WERI-Rb-1 (cell line): ENCODE data around the gene COL6A2.
"Not testable (repeated sequence)": the region's sequence is repeated elsewhere in the genome, so short reads cannot be mapped to it uniquely, and the experiment has no call there.

Experiments
- DNase-seq: peaks from one replicate; pipeline ENCODE4 v3.0.0-alpha.2; 2020
- H3K27ac ChIP-seq: fragments of 250-450 bp; sonication (Bioruptor Pico); 2 replicates; pipeline ENCODE4 v1.5.1; 2020; ENCODE audit warnings: mild to moderate bottlenecking, moderate library complexity
- H3K27me3 ChIP-seq: fragments of 250-450 bp; sonication (Bioruptor Pico); 2 replicates; pipeline ENCODE4 v1.5.1; 2021; ENCODE audit warnings: mild to moderate bottlenecking, low read depth, moderate library complexity; ENCODE audit not compliant: insufficient read depth, severe bottlenecking
- H3K36me3 ChIP-seq: fragments of 250-450 bp; sonication (Bioruptor Pico); 2 replicates; pipeline ENCODE4 v1.5.1; 2020; ENCODE audit warnings: mild to moderate bottlenecking, moderate library complexity
- H3K4me3 ChIP-seq: 2 replicates; pipeline ENCODE4 v1.5.1; 2011; ENCODE audit warnings: low read depth, mild to moderate bottlenecking, control low read depth, low read length
- H3K9me3 ChIP-seq: fragments of 250-450 bp; sonication (Bioruptor Pico); 2 replicates; pipeline ENCODE4 v1.5.1; 2021; ENCODE audit warnings: mild to moderate bottlenecking, moderate library complexity; ENCODE audit not compliant: severe bottlenecking
- CTCF ChIP-seq: IDR thresholded peaks from 2 replicates; pipeline ENCODE4 v1.5.1; 2011; ENCODE audit warnings: low read depth, mild to moderate bottlenecking, control low read depth, inconsistent platforms, low read length

Gene COL6A2

GRCh38 chr21:46056450-46056903 is 41.4 kb upstream of the COL6A2 start:
- H3K9me3 ChIP-seq: peaks cover 22% of the 10 kb centered on the region
- H3K36me3 ChIP-seq: no peaks in the 10 kb centered on the region
- no peak overlapping the region for H3K4me3 ChIP-seq
- no peak for DNase-seq
- H3K27me3 ChIP-seq: no peaks in the 10 kb centered on the region
- H3K27ac ChIP-seq: no peak overlapping the region
- no peak for TF ChIP-seq CTCF

- DNase-seq: peak; percentile 4
- no peak overlapping the region for H3K4me3 ChIP-seq
- H3K27me3 ChIP-seq: no peaks in the 10 kb centered on the region
- no peaks in the 10 kb centered on the region for H3K36me3 ChIP-seq
- no peak overlapping the region for H3K27ac ChIP-seq
- peaks cover 28% of the 10 kb centered on the region for H3K9me3 ChIP-seq
- no peak for TF ChIP-seq CTCF
These were observed 40.7 kb upstream of the COL6A2 start for GRCh38 chr21:46057111-46057709.

GRCh38 chr21:46057710-46058241 is 40.1 kb upstream of the COL6A2 start:
- no peaks in the 10 kb centered on the region for H3K27me3 ChIP-seq
- H3K36me3 ChIP-seq: no peaks in the 10 kb centered on the region
- H3K27ac ChIP-seq: no peak overlapping the region
- H3K9me3 ChIP-seq: peaks cover 33% of the 10 kb centered on the region
- DNase-seq: peak; percentile 7
- TF ChIP-seq CTCF: no peak
- H3K4me3 ChIP-seq: no peak overlapping the region

DNA sequence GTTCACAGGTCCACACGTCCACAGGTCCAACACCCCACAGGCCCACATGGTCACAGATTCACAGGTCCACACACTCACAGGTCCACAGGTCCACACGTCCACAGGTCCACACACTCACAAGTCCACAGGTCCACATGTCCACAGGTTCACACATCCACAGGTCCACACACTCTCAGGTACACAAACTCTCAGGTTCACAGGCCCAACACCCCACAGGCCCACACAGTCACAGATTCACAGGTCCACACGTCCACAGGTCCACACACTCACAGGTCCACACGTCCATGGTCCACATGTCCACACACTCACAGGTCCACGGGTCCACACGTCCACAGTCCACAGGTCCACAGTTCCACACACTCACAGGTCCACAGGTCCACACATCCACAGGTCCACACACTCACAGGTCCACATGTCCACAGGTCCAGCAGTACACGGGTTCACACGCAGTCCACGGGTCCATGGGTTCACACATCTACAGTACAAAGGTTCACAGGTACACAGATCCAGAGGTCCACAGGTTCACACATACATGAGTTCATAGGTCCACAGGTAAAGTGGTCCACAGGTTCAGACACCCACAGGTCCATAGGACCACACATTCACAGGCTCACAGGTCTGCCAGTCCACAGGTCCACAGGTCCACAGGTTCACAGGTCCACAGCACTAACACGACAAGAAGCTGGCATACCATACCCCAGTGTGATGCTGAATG is 39.3 kb upstream of the COL6A2 start:
- Histone ChIP-seq H3K27me3 (no peaks in the 10 kb centered on the region), H3K36me3 (no peaks in the 10 kb centered on the region), H3K9me3 (peaks cover 40% of the 10 kb centered on the region), H3K27ac (no peak overlapping the region), H3K4me3 (no peak overlapping the region)
- peak; percentile 3 for DNase-seq
- TF ChIP-seq CTCF: no peak

DNA sequence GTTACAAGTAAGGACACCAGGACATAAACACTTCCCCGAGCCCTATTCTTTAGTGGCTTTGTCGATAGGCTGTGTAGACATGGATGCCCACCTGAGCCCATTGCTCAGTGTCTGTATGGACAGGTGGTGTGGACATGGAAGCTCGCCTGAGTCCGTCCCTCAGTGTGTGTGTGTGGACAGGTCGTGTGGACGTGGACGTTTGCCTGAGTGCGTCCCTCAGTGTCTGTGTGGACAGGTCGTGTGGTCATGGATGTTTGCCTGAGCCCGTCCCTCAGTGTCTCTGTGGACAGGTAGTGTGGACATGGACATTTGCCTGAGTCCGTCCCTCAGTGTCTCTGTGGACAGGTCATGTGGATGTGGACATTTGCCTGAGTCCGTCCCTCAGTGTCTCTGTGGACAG is 38.7 kb upstream of the COL6A2 start:
- DNase-seq: no peak
- no peaks in the 10 kb centered on the region for H3K27me3 ChIP-seq
- H3K4me3 ChIP-seq: no peak overlapping the region
- TF ChIP-seq CTCF: no peak
- H3K36me3 ChIP-seq: no peaks in the 10 kb centered on the region
- H3K9me3 ChIP-seq: peaks cover 45% of the 10 kb centered on the region
- H3K27ac ChIP-seq: no peak overlapping the region

DNA sequence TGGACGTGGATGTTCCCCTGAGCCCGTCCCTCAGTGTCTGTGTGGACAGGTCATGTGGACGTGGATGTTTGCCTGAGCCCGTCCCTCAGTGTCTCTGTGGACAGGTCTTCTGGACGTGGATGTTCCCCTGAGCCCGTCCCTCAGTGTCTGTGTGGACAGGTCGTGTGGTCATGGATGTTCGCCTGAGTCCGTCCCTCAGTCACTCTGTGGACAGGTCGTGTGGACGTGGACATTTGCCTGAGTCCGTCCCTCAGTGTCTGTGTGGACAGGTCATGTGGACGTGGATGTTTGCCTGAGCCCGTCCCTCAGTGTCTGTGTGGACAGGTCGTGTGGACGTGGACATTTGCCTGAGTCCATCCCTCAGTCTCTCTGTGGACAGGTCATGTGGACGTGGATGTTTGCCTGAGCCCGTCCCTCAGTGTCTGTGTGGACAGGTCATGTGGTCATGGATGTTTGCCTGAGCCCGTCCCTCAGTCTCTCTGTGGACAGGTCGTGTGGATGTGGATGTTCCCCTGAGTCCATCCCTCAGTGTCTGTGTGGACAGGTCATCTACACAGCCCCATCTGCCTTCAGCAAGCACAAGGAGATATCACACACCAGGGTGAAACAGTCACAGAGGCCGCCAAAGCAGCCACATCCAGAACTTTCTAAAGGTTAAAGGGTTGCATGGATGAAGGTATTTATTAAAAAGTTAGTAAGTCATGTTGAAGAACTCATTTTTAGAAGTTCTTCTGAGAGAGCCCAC is 38.0 kb upstream of the COL6A2 start:
- H3K9me3 ChIP-seq: peaks cover 46% of the 10 kb centered on the region
- not testable (repeated sequence) for H3K4me3 ChIP-seq, H3K36me3 ChIP-seq, DNase-seq, H3K27me3 ChIP-seq, H3K27ac ChIP-seq
